ENCODE results near the gene PTPN11. TPM values are rescaled to one million over a fixed set of nuclear protein-coding genes. Genes with fewer than 3 reads are reported as not detected.

The PTPN11 gene
- total RNA-seq, 1 donor: 98.8 TPM

Other genes starting within 250 kb of the PTPN11 start
- 29.0 and 38.6 TPM in 2 replicates for gene HECTD4, start 36.5 kb upstream of the PTPN11 start, total RNA-seq
- gene RPL6, start 9.3 kb upstream of the PTPN11 start, total RNA-seq: 918 and 946 TPM in 2 replicates